ENCODE data around the gene LPCAT1. TPM values are rescaled to one million over a fixed set of nuclear protein-coding genes. Genes with fewer than 3 reads are reported as not detected.

Gene LPCAT1
- total RNA-seq, 1 donor from 2014 or later, result 475 TPM

- Histone ChIP-seq H3K27me3 (ENCODE audit: low read depth) (peaks cover 72% of the 10 kb centered on the region), H3K36me3 (no peaks in the 10 kb centered on the region), H3K4me1 (peaks cover 15% of the 10 kb centered on the region), H3K9me3 (no peaks in the 10 kb centered on the region), H3K4me3 (peak overlapping the region; percentile 27), H3K27ac (no peak overlapping the region)
- intact Hi-C loops (cut with DNase I), result no loop called here
- ATAC-seq, result peak in 1 of 2 donors; percentile 5
- DNase-seq, result no peak
- no peak for TF ChIP-seq CTCF (IDR thresholded peaks at IDR 0.05)
Observed at GRCh38 chr5:1444361-1445189, 79.2 kb downstream of the LPCAT1 start.

- Histone ChIP-seq H3K36me3 (no peaks in the 10 kb centered on the region), H3K4me3 (no peak overlapping the region), H3K9me3 (no peaks in the 10 kb centered on the region), H3K27me3 (ENCODE audit: low read depth) (peaks cover 74% of the 10 kb centered on the region), H3K27ac (no peak overlapping the region), H3K4me1 (peaks cover 15% of the 10 kb centered on the region)
- no peak for ATAC-seq
- DNase-seq, result no peak
- intact Hi-C loops (cut with DNase I), result no loop called here
- TF ChIP-seq CTCF (IDR thresholded peaks at IDR 0.05), result no peak
Observed at GRCh38 chr5:1443991-1444360, 79.8 kb downstream of the LPCAT1 start.

- Histone ChIP-seq H3K36me3 (no peaks in the 10 kb centered on the region), H3K27me3 (ENCODE audit: low read depth) (peaks cover 77% of the 10 kb centered on the region), H3K4me3 (no peak overlapping the region), H3K4me1 (peaks cover 15% of the 10 kb centered on the region), H3K27ac (no peak overlapping the region), H3K9me3 (no peaks in the 10 kb centered on the region)
- intact Hi-C loops (cut with DNase I), result no loop called here
- TF ChIP-seq CTCF (IDR thresholded peaks at IDR 0.05), result no peak
- DNase-seq (no peak), ATAC-seq (no peak)
Observed at GRCh38 chr5:1443171-1443570, 80.6 kb downstream of the LPCAT1 start.

- no peak overlapping the region for H3K4me3 ChIP-seq
- no peak overlapping the region for H3K27ac ChIP-seq
- no peaks in the 10 kb centered on the region for H3K36me3 ChIP-seq
- no peak for TF ChIP-seq CTCF (IDR thresholded peaks at IDR 0.05)
- no peak for ATAC-seq
- no peak for DNase-seq
- intact Hi-C loops (cut with DNase I), result no loop called here
- H3K27me3 ChIP-seq (ENCODE audit: low read depth), result peaks cover 72% of the 10 kb centered on the region
- no peaks in the 10 kb centered on the region for H3K9me3 ChIP-seq
- peaks cover 15% of the 10 kb centered on the region for H3K4me1 ChIP-seq
Observed at GRCh38 chr5:1442222-1443145, 81.3 kb downstream of the LPCAT1 start.

GRCh38 chr5:1441166-1441865, 82.4 kb downstream of the LPCAT1 start:
- H3K4me3 ChIP-seq, result no peak overlapping the region
- H3K36me3 ChIP-seq, result no peaks in the 10 kb centered on the region
- H3K27ac ChIP-seq, result no peak overlapping the region
- intact Hi-C loops (cut with DNase I), result no loop called here
- H3K9me3 ChIP-seq, result no peaks in the 10 kb centered on the region
- H3K27me3 ChIP-seq (ENCODE audit: low read depth), result peaks cover 61% of the 10 kb centered on the region
- peaks cover 15% of the 10 kb centered on the region for H3K4me1 ChIP-seq
- ATAC-seq (no peak), DNase-seq (no peak)
- TF ChIP-seq CTCF (IDR thresholded peaks at IDR 0.05), result no peak

Data from lower lobe of right lung (tissue), 2 donors.